SIG-M5 treated with dmso at 0.1 percent for 504 hours (cell line): ENCODE measurements around the gene TBC1D32.
"Not testable (repeated sequence)": the region's sequence is repeated elsewhere in the genome, so short reads cannot be mapped to it uniquely, and the experiment has no call there.

Source experiments
- DNase-seq: peaks from one replicate; lab custom pipeline; 2025; ENCODE audit not compliant: unreplicated experiment; lab: John Stamatoyannopoulos, UW

Gene TBC1D32

GRCh38 chr6:121334299-121335086, at the start of gene TBC1D32:
Gene TBC1D32, minus strand, starts transcription at chr6:121334480. Its CDS starts 50 bp downstream, at chr6:121334430.
- peak; percentile 77 for DNase-seq

GRCh38 chr6:121383478-121383877, 49.2 kb upstream of the TBC1D32 start:
- DNase-seq: no peak

- no peak for DNase-seq
Observed at GRCh38 chr6:121382467-121383121, 48.3 kb upstream of the TBC1D32 start.

- no peak for DNase-seq
Observed at GRCh38 chr6:121376411-121376810, 42.1 kb upstream of the TBC1D32 start.

GRCh38 chr6:121374219-121374618, 39.9 kb upstream of the TBC1D32 start:
- not testable (repeated sequence) for DNase-seq

GRCh38 chr6:121365536-121366521, 31.5 kb upstream of the TBC1D32 start:
- DNase-seq: no peak

GRCh38 chr6:121356575-121356974, 22.3 kb upstream of the TBC1D32 start:
- no peak for DNase-seq

GRCh38 chr6:121354764-121355163, 20.5 kb upstream of the TBC1D32 start:
- DNase-seq: no peak

GRCh38 chr6:121352941-121353340, 18.7 kb upstream of the TBC1D32 start:
- no peak for DNase-seq

- no peak for DNase-seq
Observed at GRCh38 chr6:121351916-121352315, 17.6 kb upstream of the TBC1D32 start.

GRCh38 chr6:121349596-121349995, 15.3 kb upstream of the TBC1D32 start:
- DNase-seq: no peak

- DNase-seq: no peak
Observed at GRCh38 chr6:121347484-121347883, 13.2 kb upstream of the TBC1D32 start.

GRCh38 chr6:121344539-121344938, 10.3 kb upstream of the TBC1D32 start:
- no peak for DNase-seq

GRCh38 chr6:121339639-121340226, 5.5 kb upstream of the TBC1D32 start:
- DNase-seq: no peak

GRCh38 chr6:121338956-121339355, 4.7 kb upstream of the TBC1D32 start:
- no peak for DNase-seq

GRCh38 chr6:121338366-121338765, 4.1 kb upstream of the TBC1D32 start:
- no peak for DNase-seq

- no peak for DNase-seq
Observed at GRCh38 chr6:121335087-121336008, 1.1 kb upstream of the TBC1D32 start.

GRCh38 chr6:121333694-121334093, 586 bp downstream of the TBC1D32 start:
- not testable (repeated sequence) for DNase-seq

- no peak for DNase-seq
Observed at GRCh38 chr6:121333196-121333595, 1.1 kb downstream of the TBC1D32 start.

- no peak for DNase-seq
Observed at GRCh38 chr6:121330516-121330915, 3.8 kb downstream of the TBC1D32 start.
